NT2/D1 (cell line): Measurements from ENCODE around the gene ALG14.

Source experiments
- DNase-seq: peaks from one replicate; pipeline ENCODE4 v3.0.0-alpha.2; 2011; ENCODE audit warnings: low read depth, low spot score
- H3K27me3 ChIP-seq: 2 replicates; pipeline ENCODE4 v1.6.0; 2011; ENCODE audit warnings: mild to moderate bottlenecking; ENCODE audit not compliant: insufficient read length, insufficient read depth
- H3K36me3 ChIP-seq: 2 replicates; pipeline ENCODE4 v1.6.1; 2011; ENCODE audit warnings: mild to moderate bottlenecking, low read length, mixed read lengths; ENCODE audit not compliant: insufficient read depth, insufficient read length
- H3K4me1 ChIP-seq: 2 replicates; pipeline ENCODE4 v1.5.1; 2011; ENCODE audit not compliant: insufficient read depth, insufficient read length
- H3K4me3 ChIP-seq: 2 replicates; pipeline ENCODE4 v1.5.1; 2011; ENCODE audit warnings: low read depth; ENCODE audit not compliant: insufficient read length
- H3K9ac ChIP-seq: 2 replicates; pipeline ENCODE4 v1.6.0; 2011; ENCODE audit warnings: low read depth; ENCODE audit not compliant: insufficient read length
- H3K9me3 ChIP-seq: 2 replicates; pipeline ENCODE4 v1.5.1; 2011; ENCODE audit warnings: mild to moderate bottlenecking, low read length; ENCODE audit not compliant: insufficient read depth
- SUZ12 ChIP-seq: IDR thresholded peaks from 2 replicates; pipeline ENCODE4 v1.6.1; 2011; ENCODE audit not compliant: insufficient read length, insufficient read depth; ENCODE audit errors: extremely low read depth
- YY1 ChIP-seq: IDR thresholded peaks from 2 replicates; pipeline ENCODE4 v1.6.1; 2011; ENCODE audit not compliant: insufficient read length, insufficient read depth
- ZNF274 ChIP-seq: IDR thresholded peaks from 2 replicates; pipeline ENCODE4 v1.6.1; 2011; ENCODE audit warnings: mild to moderate bottlenecking, low read depth, low read length

Gene ALG14

GRCh38 chr1:95039360-95040031 is 33.3 kb downstream of the ALG14 start:
- DNase-seq: no peak
- Histone ChIP-seq H3K9me3 (no peaks in the 10 kb centered on the region), H3K4me1 (no peaks in the 10 kb centered on the region), H3K27me3 (no peaks in the 10 kb centered on the region), H3K36me3 (no peaks in the 10 kb centered on the region), H3K4me3 (no peak overlapping the region), H3K9ac (no peak overlapping the region)
- TF ChIP-seq SUZ12: no peak
- no peak for TF ChIP-seq ZNF274
- no peak for TF ChIP-seq YY1

- Histone ChIP-seq H3K9ac (no peak overlapping the region), H3K4me3 (no peak overlapping the region), H3K4me1 (no peaks in the 10 kb centered on the region), H3K36me3 (no peaks in the 10 kb centered on the region), H3K9me3 (no peaks in the 10 kb centered on the region), H3K27me3 (no peaks in the 10 kb centered on the region)
- TF ChIP-seq ZNF274 (no peak), SUZ12 (no peak), YY1 (no peak)
- no peak for DNase-seq
Measured at GRCh38 chr1:95035536-95035935, 37.2 kb downstream of the ALG14 start.

GRCh38 chr1:95034506-95034905 is 38.2 kb downstream of the ALG14 start:
- Histone ChIP-seq H3K27me3 (no peaks in the 10 kb centered on the region), H3K36me3 (no peaks in the 10 kb centered on the region), H3K9me3 (no peaks in the 10 kb centered on the region), H3K9ac (no peak overlapping the region), H3K4me3 (no peak overlapping the region), H3K4me1 (no peaks in the 10 kb centered on the region)
- no peak for DNase-seq
- no peak for TF ChIP-seq SUZ12

- H3K4me3 ChIP-seq: no peak overlapping the region
- no peak overlapping the region for H3K9ac ChIP-seq
- no peaks in the 10 kb centered on the region for H3K4me1 ChIP-seq
- H3K36me3 ChIP-seq: no peaks in the 10 kb centered on the region
- peaks cover 6% of the 10 kb centered on the region for H3K9me3 ChIP-seq
- no peaks in the 10 kb centered on the region for H3K27me3 ChIP-seq
- no peak for TF ChIP-seq ZNF274
- no peak for TF ChIP-seq YY1
- no peak for TF ChIP-seq SUZ12
- DNase-seq: no peak
Measured at GRCh38 chr1:95033843-95034242, 38.9 kb downstream of the ALG14 start.

GRCh38 chr1:95029532-95029931 is 43.2 kb downstream of the ALG14 start:
- Histone ChIP-seq H3K4me3 (no peak overlapping the region), H3K9me3 (peaks cover 17% of the 10 kb centered on the region), H3K9ac (no peak overlapping the region), H3K4me1 (no peaks in the 10 kb centered on the region), H3K27me3 (no peaks in the 10 kb centered on the region), H3K36me3 (no peaks in the 10 kb centered on the region)
- TF ChIP-seq YY1 (no peak), ZNF274 (no peak), SUZ12 (no peak)
- DNase-seq: no peak

- TF ChIP-seq ZNF274: no peak
- Histone ChIP-seq H3K9me3 (peaks cover 17% of the 10 kb centered on the region), H3K36me3 (no peaks in the 10 kb centered on the region), H3K27me3 (no peaks in the 10 kb centered on the region), H3K9ac (no peak overlapping the region), H3K4me1 (no peaks in the 10 kb centered on the region), H3K4me3 (no peak overlapping the region)
- no peak for DNase-seq
Measured at GRCh38 chr1:95028954-95029353, 43.8 kb downstream of the ALG14 start.

- no peak overlapping the region for H3K4me3 ChIP-seq
- no peak for TF ChIP-seq ZNF274
- H3K4me1 ChIP-seq: no peaks in the 10 kb centered on the region
- no peak for DNase-seq
- H3K27me3 ChIP-seq: no peaks in the 10 kb centered on the region
- H3K9me3 ChIP-seq: peaks cover 17% of the 10 kb centered on the region
- H3K9ac ChIP-seq: no peak overlapping the region
- no peaks in the 10 kb centered on the region for H3K36me3 ChIP-seq
Measured at GRCh38 chr1:95027046-95027445, 45.7 kb downstream of the ALG14 start.

GRCh38 chr1:95023399-95024043 is 49.2 kb downstream of the ALG14 start:
- H3K4me1 ChIP-seq: no peaks in the 10 kb centered on the region
- peaks cover 8% of the 10 kb centered on the region; the same call in 1 of the 2 replicates for H3K9me3 ChIP-seq

More at GRCh38 chr1:95023399-95024043, 49.2 kb downstream of the ALG14 start:
- H3K9ac ChIP-seq: no peak overlapping the region
- no peaks in the 10 kb centered on the region for H3K27me3 ChIP-seq
- no peak overlapping the region for H3K4me3 ChIP-seq
- no peak for DNase-seq
- TF ChIP-seq SUZ12 (no peak), ZNF274 (no peak), YY1 (no peak)
- no peaks in the 10 kb centered on the region for H3K36me3 ChIP-seq
